GM20000 (cell line): ENCODE data around the gene AMMECR1L.

Experiments used
- DNase-seq: peaks from one replicate; pipeline ENCODE4 v3.0.0; 2012; ENCODE audit warnings: low spot score
- TF ChIP-seq, protein P1 (sequence below): IDR thresholded peaks from 2 replicates; pipeline ENCODE4 v1.5.1; 2012; ENCODE audit warnings: mild to moderate bottlenecking, control low read depth; ENCODE audit errors: extremely low read depth, missing control alignments

AMMECR1L gene

DNA sequence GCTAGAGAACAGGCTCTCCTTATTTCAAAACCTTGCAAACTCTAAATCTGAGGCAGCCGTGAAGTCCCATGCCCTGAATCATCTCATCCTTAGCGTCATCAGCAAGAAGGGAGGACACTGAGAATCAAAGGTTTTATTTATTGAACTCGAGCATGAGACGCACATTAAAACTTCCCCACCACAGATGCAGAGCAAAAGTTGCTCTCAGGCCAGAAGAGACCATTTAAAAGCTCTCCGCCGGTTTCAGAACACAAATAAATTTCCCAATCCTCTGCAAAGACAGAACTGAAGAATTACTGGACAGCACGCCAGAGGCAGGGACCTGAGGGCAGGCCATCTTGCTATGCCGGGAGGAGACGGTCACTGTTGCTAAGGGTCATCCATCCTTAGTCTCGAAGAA, 1.3 kb downstream of the AMMECR1L start:
- TF ChIP-seq, protein P1, sequence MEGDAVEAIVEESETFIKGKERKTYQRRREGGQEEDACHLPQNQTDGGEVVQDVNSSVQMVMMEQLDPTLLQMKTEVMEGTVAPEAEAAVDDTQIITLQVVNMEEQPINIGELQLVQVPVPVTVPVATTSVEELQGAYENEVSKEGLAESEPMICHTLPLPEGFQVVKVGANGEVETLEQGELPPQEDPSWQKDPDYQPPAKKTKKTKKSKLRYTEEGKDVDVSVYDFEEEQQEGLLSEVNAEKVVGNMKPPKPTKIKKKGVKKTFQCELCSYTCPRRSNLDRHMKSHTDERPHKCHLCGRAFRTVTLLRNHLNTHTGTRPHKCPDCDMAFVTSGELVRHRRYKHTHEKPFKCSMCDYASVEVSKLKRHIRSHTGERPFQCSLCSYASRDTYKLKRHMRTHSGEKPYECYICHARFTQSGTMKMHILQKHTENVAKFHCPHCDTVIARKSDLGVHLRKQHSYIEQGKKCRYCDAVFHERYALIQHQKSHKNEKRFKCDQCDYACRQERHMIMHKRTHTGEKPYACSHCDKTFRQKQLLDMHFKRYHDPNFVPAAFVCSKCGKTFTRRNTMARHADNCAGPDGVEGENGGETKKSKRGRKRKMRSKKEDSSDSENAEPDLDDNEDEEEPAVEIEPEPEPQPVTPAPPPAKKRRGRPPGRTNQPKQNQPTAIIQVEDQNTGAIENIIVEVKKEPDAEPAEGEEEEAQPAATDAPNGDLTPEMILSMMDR, result no peak
- no peak for DNase-seq

DNA sequence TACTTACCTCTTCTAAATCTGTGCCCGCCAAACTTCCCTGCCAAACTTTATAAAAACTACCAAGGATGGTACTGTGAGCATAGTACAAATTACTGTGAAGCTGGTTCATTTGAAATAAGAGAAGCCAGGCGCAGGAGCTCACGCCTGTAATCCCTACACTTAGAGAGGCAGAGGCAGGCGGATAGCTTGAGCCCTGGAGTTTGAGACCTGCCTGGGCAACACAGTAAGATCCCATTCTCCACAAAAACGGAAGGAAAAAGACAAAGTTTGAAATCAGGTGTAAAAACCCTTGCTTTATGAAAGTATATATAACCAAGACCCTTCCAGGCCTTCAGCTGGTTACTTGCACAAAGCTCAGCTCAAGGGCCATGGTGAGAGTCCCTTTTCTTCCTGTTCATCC, 5.9 kb downstream of the AMMECR1L start:
- no peak for DNase-seq
- TF ChIP-seq, protein P1, result no peak

DNA sequence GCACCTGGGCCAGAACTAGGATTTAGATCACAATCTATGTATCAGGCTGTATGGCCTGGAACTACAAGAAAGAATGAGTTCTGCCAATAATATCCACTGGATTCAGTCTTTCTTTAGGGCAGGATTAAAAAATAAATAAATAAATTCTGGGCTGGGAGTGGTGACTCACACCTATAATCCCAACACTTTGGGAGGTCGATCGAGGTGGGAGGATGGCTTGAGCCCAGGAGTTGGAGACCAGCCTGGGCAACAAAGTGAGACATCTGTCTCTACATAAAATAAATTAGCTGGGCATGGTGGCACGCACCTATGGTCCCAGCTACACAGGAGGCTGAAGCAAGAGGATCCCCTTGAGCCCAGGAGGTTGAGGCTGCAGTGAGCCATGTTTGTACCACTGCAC, 8.1 kb downstream of the AMMECR1L start:
- TF ChIP-seq, protein P1, result no peak
- no peak for DNase-seq

DNA sequence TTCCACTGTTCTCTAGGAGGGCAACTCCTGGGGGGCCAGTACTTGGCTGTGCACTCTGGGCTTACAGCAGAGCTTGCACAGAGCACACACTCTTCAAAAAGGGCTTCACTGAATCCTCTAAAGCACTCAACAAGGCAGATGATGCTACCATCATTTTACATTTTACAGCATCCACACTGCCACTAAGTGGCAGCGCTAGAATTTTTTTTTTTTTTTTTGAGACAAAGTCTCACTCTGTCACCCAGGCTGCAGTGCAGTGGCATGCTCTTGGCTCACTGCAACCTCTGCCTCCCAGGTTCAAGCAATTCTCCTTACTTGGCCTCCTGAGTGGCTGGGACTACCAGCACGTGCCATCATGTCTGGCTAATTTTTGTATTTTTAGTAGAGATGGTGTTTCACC, 8.6 kb downstream of the AMMECR1L start:
- DNase-seq, result no peak

GRCh38 chr2:127874378-127875269, 11.1 kb downstream of the AMMECR1L start:
- TF ChIP-seq, protein P1, result no peak
- DNase-seq, result no peak

More for the DNA sequence above, 8.6 kb downstream of the AMMECR1L start:
- TF ChIP-seq, protein P1, result no peak

DNA sequence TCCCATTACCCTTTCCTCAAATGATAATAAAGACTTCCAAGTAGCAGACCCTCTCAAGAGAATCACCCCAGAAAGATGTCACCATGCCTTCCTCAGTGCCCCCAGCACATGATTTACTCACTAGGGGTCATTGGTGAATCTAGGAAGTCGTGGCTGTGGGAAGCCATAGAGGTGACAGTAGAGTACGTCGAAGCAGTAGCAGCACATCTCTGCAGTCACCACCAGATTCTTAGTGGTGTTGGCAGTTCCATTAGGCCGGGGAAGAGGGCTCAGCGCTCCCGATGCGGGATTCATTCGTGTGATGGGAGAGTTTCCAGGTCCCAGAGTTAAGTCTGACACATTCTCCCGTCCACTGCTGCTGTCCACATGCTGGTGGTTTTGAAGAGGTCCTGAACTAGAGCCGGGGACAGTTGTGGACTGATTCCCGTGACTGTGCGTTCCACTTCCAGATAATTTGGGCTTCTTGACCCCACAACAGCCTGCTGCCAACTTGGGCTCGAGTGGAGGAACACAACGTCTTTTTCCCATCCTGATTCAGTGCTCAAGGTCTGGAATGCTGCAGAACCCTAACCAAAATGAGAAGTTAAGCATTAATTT, 12.0 kb downstream of the AMMECR1L start:
- DNase-seq, result no peak
- TF ChIP-seq, protein P1, result no peak

- DNase-seq, result no peak
Measured at GRCh38 chr2:127872354-127872753, 13.4 kb downstream of the AMMECR1L start.

More at GRCh38 chr2:127872354-127872753, 13.4 kb downstream of the AMMECR1L start:
- TF ChIP-seq, protein P1, result no peak
